ENCODE results near the gene DUSP2. TPM values are rescaled to one million over a fixed set of nuclear protein-coding genes. Genes with fewer than 3 reads are reported as not detected.

The DUSP2 gene
- total and polyA plus RNA-seq, 2 donors (not counting 1 experiment from before 2014, with no cell fraction given) = 69.8 to 433 TPM

DNA sequence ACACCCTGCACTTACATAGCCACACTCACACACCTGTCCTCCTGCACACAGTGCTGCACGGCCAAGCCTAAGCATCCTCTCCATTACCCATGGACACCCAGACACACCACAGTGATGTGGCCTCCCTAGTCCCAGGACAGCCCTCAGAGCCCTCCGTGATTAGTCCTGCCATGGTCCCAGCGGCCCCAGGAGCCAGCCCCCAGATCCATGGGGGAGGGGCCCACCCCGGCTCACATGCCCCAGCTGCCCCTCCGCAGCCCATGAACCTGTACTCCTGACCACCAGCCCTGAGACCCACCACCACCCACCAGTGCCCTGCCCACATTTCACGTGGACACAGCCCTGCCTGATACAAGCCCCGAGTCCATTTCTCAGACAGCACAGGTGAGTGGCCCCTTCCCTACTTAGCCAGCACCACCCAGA, 8.1 kb upstream of the DUSP2 start:
- Mint-ChIP-seq H3K27ac (peak overlapping the region; percentile 68), H3K27me3 (no peaks in the 10 kb centered on the region), H3K9me3 (ENCODE audit: insufficient read depth) (no peaks in the 10 kb centered on the region), H3K4me3 (no peak overlapping the region), H3K4me1 (peaks cover 69% of the 10 kb centered on the region)
- Histone ChIP-seq H3K27ac (ENCODE audit: low read length in 2 of 2) (no peak overlapping the region), H2AFZ (ENCODE audit: insufficient read depth, low read depth, low read length, poor library complexity, severe bottlenecking) (no peak overlapping the region), H3K9me3 (ENCODE audit: control extremely low read depth in 1 of 3, control insufficient read depth in 2 of 3, insufficient read depth in 1 of 3, low read length in 2 of 3) (no peaks in the 10 kb centered on the region), H3K4me3 (ENCODE audit: control extremely low read depth in 1 of 5, extremely low read depth in 1 of 5, insufficient read depth in 1 of 5, low read depth in 2 of 5, low read length in 4 of 5) (no peak overlapping the region), H3K36me3 (replicated peaks in 1 of 2; ENCODE audit: control extremely low read depth in 1 of 2, control insufficient read depth in 1 of 2, extremely low read depth in 1 of 2, insufficient read depth in 2 of 2, low read length in 1 of 2) (no peaks in the 10 kb centered on the region), H3K4me2 (replicated peaks; ENCODE audit: low read depth, low read length, poor library complexity, severe bottlenecking) (no peak overlapping the region), H3K79me2 (ENCODE audit: control insufficient read depth, insufficient read depth, low read length) (no peaks in the 10 kb centered on the region), H3K9ac (ENCODE audit: low read length) (no peak overlapping the region), H3K4me1 (ENCODE audit: control insufficient read depth in 2 of 2, insufficient read depth in 2 of 2, low read length in 2 of 2) (peaks cover 44 to 54% of the 10 kb centered on the region in 2 donors), H3K27me3 (replicated peaks in 1 of 4; ENCODE audit: control extremely low read depth in 1 of 4, control insufficient read depth in 3 of 4, insufficient read depth in 4 of 4, low read length in 3 of 4) (no peaks in the 10 kb centered on the region), H4K20me1 (ENCODE audit: control insufficient read depth, insufficient read depth, low read length, poor library complexity, severe bottlenecking) (no peaks in the 10 kb centered on the region)
- ChIA-PET CTCF (interaction anchor here (1.6 to 23.6 kb wide), 3 partner anchors 10 to 17 kb away, joined by 6 to 1065 read pairs (median 29); partner anchors contain the start of gene ASTL), POLR2A (no interaction called here)
- no peak for DNase-seq
- intact Hi-C loops (cut with micrococcal nuclease) = no loop called here
- ATAC-seq (ENCODE audit: low read depth) = no peak
- TF ChIP-seq, protein P1, sequence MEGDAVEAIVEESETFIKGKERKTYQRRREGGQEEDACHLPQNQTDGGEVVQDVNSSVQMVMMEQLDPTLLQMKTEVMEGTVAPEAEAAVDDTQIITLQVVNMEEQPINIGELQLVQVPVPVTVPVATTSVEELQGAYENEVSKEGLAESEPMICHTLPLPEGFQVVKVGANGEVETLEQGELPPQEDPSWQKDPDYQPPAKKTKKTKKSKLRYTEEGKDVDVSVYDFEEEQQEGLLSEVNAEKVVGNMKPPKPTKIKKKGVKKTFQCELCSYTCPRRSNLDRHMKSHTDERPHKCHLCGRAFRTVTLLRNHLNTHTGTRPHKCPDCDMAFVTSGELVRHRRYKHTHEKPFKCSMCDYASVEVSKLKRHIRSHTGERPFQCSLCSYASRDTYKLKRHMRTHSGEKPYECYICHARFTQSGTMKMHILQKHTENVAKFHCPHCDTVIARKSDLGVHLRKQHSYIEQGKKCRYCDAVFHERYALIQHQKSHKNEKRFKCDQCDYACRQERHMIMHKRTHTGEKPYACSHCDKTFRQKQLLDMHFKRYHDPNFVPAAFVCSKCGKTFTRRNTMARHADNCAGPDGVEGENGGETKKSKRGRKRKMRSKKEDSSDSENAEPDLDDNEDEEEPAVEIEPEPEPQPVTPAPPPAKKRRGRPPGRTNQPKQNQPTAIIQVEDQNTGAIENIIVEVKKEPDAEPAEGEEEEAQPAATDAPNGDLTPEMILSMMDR (IDR thresholded peaks at IDR 0.05) = no peak
- TF ChIP-seq EZH2 (IDR thresholded peaks at IDR 0.05; ENCODE audit: borderline replicate concordance, insufficient read depth, low read depth, low read length, poor library complexity, severe bottlenecking) = no peak
- 92% methylated on average over 7 of the region's 7 CpGs for WGBS (ENCODE audit: insufficient coverage)

DNA sequence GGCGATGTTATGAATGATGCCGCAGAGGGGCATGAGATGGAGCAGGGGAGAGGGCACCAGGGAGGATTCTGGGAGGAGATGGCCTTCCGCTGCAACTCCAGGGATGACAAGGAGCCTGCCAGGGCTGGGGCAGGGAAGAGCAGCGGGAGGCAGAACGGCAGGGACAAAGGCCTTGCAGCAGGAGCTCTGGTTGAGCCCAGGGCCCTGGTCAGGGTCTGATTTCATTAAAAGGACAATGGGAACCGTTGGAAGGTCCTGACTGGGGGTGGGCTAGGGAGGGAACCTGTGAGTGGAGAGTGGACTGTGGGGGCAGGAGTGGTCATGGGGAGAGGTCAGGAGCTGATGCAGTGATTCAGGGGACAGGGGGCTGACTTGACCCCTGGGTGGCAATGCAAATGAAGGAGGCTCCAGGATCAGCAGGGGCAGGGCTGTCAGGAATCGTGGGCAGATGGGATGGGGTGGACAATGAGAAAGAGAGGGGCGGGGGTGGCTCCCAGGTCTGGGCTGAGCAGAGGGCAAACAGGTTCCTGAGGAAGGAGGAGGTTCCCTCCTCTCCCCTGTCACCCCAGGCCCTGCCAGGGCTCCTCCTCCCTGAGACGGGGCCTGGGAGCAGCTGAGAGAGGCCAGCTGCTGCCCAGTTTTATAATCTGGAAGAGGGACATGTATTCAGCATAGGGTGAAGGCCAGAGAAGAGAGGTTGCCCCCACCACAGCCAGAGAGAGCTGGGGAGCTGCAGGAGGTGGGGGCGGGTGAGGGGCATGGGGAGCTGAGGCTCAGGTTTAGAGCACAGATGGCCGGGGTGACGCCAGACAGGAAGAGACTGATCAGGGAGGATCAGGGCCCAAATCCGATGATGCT, 7.3 kb upstream of the DUSP2 start:
- Histone ChIP-seq H4K20me1 (ENCODE audit: control insufficient read depth, insufficient read depth, low read length, poor library complexity, severe bottlenecking) (no peaks in the 10 kb centered on the region), H3K9me3 (ENCODE audit: control extremely low read depth in 1 of 3, control insufficient read depth in 2 of 3, insufficient read depth in 1 of 3, low read length in 2 of 3) (no peaks in the 10 kb centered on the region), H3K79me2 (ENCODE audit: control insufficient read depth, insufficient read depth, low read length) (no peaks in the 10 kb centered on the region), H3K27ac (ENCODE audit: low read length in 2 of 2) (no peak overlapping the region), H2AFZ (ENCODE audit: insufficient read depth, low read depth, low read length, poor library complexity, severe bottlenecking) (no peak overlapping the region), H3K27me3 (replicated peaks in 1 of 4; ENCODE audit: control extremely low read depth in 1 of 4, control insufficient read depth in 3 of 4, insufficient read depth in 4 of 4, low read length in 3 of 4) (no peaks in the 10 kb centered on the region), H3K4me2 (replicated peaks; ENCODE audit: low read depth, low read length, poor library complexity, severe bottlenecking) (no peak overlapping the region), H3K4me3 (ENCODE audit: control extremely low read depth in 1 of 5, extremely low read depth in 1 of 5, insufficient read depth in 1 of 5, low read depth in 2 of 5, low read length in 4 of 5) (no peak overlapping the region), H3K4me1 (ENCODE audit: control insufficient read depth in 2 of 2, insufficient read depth in 2 of 2, low read length in 2 of 2) (peaks cover 44 to 54% of the 10 kb centered on the region in 2 donors), H3K36me3 (replicated peaks in 1 of 2; ENCODE audit: control extremely low read depth in 1 of 2, control insufficient read depth in 1 of 2, extremely low read depth in 1 of 2, insufficient read depth in 2 of 2, low read length in 1 of 2) (no peaks in the 10 kb centered on the region), H3K9ac (ENCODE audit: low read length) (no peak overlapping the region)
- H3K4me3 Mint-ChIP-seq = no peak overlapping the region
- peak overlapping the region; percentile 68 for H3K27ac Mint-ChIP-seq
- intact Hi-C loops (cut with micrococcal nuclease) = no loop called here
- H3K4me1 Mint-ChIP-seq = peaks cover 69% of the 10 kb centered on the region
- POLR2A ChIA-PET = interaction anchor here (0.6 to 0.9 kb wide), 2 partner anchors 55 to 161 kb away, joined by 3 to 5 read pairs; no protein-coding TSS in a partner anchor
- ATAC-seq (ENCODE audit: low read depth) = no peak
- CTCF ChIA-PET = interaction anchor here (1.6 to 23.6 kb wide), 3 partner anchors 10 to 18 kb away, joined by 6 to 1065 read pairs (median 29); partner anchors contain the start of gene ASTL
- peak; percentile 11 for DNase-seq
- TF ChIP-seq EZH2 (IDR thresholded peaks at IDR 0.05; ENCODE audit: borderline replicate concordance, insufficient read depth, low read depth, low read length, poor library complexity, severe bottlenecking) = no peak
- TF ChIP-seq, protein P1 (IDR thresholded peaks at IDR 0.05) = no peak
- H3K9me3 Mint-ChIP-seq (ENCODE audit: insufficient read depth) = no peaks in the 10 kb centered on the region
- no peaks in the 10 kb centered on the region for H3K27me3 Mint-ChIP-seq
- WGBS (ENCODE audit: insufficient coverage) = 84% methylated on average over 10 of the region's 13 CpGs

Measured in B cell (primary cell).